ENCODE data around the gene TOPORS.
"Not testable (repeated sequence)": the region's sequence is repeated elsewhere in the genome, so short reads cannot be mapped to it uniquely, and the experiment has no call there.

TOPORS gene

GRCh38 chr9:32552172-32552872, at the start of gene TOPORS, which contains the start of gene SMIM27:
TOPORS (minus strand) TSS chr9:32552586; CDS start chr9:32552436, 150 bp downstream.
SMIM27 (plus strand) TSS chr9:32552327; CDS start chr9:32552435, 108 bp downstream.
- in situ Hi-C loops (cut with HindIII; ENCODE audit: low sequenced_read_pairs): loop anchor here (25.0 kb wide), 2 partner anchors 165 to 410 kb away; partner anchors contain the start of gene ACO1

DNA sequence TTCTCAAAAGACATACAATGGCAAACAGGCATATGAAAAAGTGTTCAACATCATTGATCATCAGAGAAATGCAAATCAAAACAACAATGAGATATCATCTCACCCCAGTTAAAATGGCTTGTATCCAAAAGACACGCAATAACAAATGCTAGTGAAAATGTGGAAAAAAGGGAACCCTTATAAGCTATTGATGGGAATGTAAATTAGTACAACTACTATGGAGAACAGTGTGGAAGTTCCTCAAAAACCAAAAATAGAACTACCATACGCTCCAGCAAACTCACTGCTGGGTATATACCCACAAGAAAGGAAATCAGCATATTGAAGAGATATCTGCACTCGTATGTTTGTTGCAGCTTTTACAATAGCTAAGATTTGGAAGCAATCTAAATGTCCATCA, 46.6 kb upstream of the TOPORS start:
- in situ Hi-C loops (cut with HindIII; ENCODE audit: low sequenced_read_pairs): not testable (repeated sequence)

GRCh38 chr9:32596936-32597335, 44.5 kb upstream of the TOPORS start:
- in situ Hi-C loops (cut with HindIII; ENCODE audit: low sequenced_read_pairs): no loop called here

GRCh38 chr9:32596096-32596865, 43.9 kb upstream of the TOPORS start:
- in situ Hi-C loops (cut with HindIII; ENCODE audit: low sequenced_read_pairs): no loop called here

GRCh38 chr9:32590898-32591297, 38.5 kb upstream of the TOPORS start:
- in situ Hi-C loops (cut with HindIII; ENCODE audit: low sequenced_read_pairs): no loop called here

GRCh38 chr9:32590476-32590875, 38.1 kb upstream of the TOPORS start:
- in situ Hi-C loops (cut with HindIII; ENCODE audit: low sequenced_read_pairs): no loop called here

DNA sequence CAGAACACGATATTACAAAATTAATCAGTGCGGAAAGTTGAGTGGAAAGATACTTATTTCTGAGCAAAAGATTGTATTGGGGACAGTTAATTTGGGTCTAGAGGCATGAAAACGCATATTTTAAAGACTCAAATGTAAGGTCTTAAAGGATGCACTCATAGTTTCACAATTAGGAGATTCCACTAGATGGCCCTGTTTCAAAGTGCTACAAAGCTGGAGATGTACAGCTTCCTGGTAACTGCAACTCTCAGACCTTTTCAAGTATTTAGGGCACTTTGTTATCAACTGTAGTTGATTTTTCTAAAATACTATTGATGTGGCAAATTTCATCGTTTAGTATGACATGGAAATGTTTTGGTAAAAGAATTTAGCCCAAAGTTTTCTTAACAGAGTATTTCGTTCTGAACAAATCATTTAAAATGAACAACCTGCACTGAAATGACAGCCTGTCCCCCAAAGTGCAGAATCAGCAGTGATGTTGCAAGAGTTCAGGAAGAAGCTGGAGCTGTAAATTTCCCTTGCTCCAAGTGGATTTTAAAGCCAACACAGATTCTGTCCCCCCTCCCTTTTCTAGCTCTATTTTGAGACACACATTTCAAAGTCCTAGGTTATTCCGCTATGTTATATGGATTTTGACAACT, 36.8 kb upstream of the TOPORS start:
- in situ Hi-C loops (cut with HindIII; ENCODE audit: low sequenced_read_pairs): no loop called here

- in situ Hi-C loops (cut with HindIII; ENCODE audit: low sequenced_read_pairs): no loop called here
These were observed 35.5 kb upstream of the TOPORS start for GRCh38 chr9:32587901-32588300.

DNA sequence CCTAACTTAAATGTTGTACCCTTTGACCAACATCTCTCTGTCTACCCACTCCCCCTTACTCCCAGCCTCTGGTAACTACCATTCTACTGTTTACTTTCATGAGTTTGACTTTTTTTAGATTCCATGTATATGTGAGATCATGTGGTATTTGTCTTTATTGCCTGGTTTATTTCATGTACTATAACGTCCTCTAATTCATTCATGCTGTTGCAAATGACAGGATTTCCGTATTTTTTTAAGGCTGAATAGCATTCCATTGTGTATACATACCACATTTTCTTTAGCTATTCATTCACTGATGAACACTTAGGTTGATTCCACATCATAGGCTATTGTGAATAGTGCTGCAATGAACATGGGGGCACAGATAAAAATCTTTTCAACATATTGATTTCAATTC, 32.4 kb upstream of the TOPORS start:
- in situ Hi-C loops (cut with HindIII; ENCODE audit: low sequenced_read_pairs): no loop called here

DNA sequence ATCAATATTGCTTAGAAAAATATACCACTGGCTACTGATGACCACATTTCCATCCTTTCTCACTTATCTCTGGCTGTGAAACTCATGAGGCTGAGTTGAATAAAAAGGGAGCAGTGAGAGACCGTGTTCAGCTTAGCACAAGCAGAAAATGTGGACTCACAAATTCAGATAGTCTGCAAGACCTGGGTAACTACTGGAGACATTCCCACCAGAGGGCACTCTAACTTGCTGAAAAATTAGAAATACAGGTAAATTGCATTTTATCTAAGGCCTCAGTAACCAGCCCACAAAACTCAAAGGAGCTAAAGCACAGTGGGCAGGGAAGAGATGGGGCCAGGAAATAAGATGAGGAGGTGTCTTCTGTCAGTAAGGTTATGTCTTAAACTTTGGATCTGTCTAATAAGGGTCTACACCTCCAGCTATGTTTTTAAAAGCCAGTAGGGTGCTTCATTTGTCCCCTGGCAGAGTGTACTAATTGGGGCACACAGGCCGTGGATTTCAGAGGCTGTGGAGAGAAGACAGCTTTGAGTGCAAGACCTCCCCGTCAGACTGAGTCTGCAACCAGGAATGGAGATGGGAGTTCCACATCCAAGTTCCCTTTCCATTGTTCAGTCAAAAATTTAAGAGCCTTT, 29.2 kb upstream of the TOPORS start:
- in situ Hi-C loops (cut with HindIII; ENCODE audit: low sequenced_read_pairs): no loop called here

DNA sequence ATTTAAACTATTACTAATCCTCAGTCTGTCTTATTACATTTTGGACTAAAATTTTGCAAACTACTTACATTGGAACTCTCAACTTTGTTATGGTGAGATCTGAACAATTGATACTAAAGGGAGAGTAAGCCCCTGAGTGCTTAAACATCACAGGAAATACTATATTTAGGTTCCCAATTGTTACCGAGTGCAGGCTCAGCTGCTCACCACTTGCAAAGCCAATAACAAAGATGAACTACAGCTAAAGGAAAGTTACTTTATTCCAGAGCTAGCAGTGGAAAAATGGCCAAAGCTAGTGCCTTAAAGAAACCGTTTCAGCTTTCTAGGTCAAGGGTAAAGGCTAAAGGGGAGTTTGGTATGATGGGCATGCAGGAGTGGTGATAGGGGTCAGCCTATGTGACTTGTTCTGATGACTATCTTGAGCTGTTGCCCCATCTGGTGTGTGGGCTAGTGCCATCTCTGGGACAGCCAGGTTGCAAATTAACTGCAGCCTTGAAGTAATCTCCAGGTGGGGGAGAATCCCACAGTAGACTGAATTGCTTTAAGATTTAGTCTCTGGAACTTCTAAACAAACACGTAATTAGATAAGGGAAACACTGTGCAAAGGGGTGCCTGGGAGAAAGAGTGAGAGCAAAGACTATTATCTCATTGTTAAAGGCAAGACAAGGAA, 28.4 kb upstream of the TOPORS start:
- in situ Hi-C loops (cut with HindIII; ENCODE audit: low sequenced_read_pairs): no loop called here

GRCh38 chr9:32579706-32580331, 27.4 kb upstream of the TOPORS start:
- in situ Hi-C loops (cut with HindIII; ENCODE audit: low sequenced_read_pairs): loop anchor here (10.0 kb wide), 1 partner anchor 245 kb away; no protein-coding TSS in a partner anchor

- in situ Hi-C loops (cut with HindIII; ENCODE audit: low sequenced_read_pairs): loop anchor here (10.0 kb wide), 1 partner anchor 246 kb away; no protein-coding TSS in a partner anchor
These were observed 26.6 kb upstream of the TOPORS start for GRCh38 chr9:32578976-32579375.

DNA sequence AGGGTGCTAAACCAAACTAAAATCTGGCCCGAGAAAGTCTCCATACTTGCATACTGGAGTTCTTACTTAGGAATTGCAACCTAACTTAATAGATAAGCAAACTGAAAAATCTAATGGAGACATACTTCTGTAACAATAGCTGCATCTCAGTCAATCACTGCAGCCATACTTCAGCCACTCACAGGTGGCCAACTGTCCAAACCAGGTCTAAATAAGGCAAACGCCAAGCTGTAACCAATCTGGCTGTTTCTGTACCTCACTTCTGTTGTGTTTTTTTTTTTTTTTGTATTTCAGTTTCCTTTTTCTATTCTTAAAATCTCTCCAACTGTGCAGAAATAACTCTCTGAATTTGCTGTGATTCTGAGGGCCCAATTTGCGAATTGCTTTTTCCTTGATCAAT, 24.9 kb upstream of the TOPORS start:
- in situ Hi-C loops (cut with HindIII; ENCODE audit: low sequenced_read_pairs): loop anchor here (10.0 kb wide), 1 partner anchor 247 kb away; no protein-coding TSS in a partner anchor

- in situ Hi-C loops (cut with HindIII; ENCODE audit: low sequenced_read_pairs): loop anchor here (10.0 to 25.0 kb wide), 3 partner anchors 188 to 387 kb away; partner anchors contain the start of gene ACO1
These were observed 22.5 kb upstream of the TOPORS start for GRCh38 chr9:32574858-32575257.

- in situ Hi-C loops (cut with HindIII; ENCODE audit: low sequenced_read_pairs): loop anchor here (10.0 to 25.0 kb wide), 3 partner anchors 187 to 388 kb away; partner anchors contain the start of gene ACO1
These were observed 21.4 kb upstream of the TOPORS start for GRCh38 chr9:32573821-32574220.

GRCh38 chr9:32572900-32573523, 20.6 kb upstream of the TOPORS start, which contains the start of gene NDUFB6:
NDUFB6 (minus strand) TSS chr9:32573159; CDS start chr9:32573060, 99 bp downstream.
- in situ Hi-C loops (cut with HindIII; ENCODE audit: low sequenced_read_pairs): loop anchor here (10.0 to 25.0 kb wide), 3 partner anchors 186 to 389 kb away; partner anchors contain the start of gene ACO1

DNA sequence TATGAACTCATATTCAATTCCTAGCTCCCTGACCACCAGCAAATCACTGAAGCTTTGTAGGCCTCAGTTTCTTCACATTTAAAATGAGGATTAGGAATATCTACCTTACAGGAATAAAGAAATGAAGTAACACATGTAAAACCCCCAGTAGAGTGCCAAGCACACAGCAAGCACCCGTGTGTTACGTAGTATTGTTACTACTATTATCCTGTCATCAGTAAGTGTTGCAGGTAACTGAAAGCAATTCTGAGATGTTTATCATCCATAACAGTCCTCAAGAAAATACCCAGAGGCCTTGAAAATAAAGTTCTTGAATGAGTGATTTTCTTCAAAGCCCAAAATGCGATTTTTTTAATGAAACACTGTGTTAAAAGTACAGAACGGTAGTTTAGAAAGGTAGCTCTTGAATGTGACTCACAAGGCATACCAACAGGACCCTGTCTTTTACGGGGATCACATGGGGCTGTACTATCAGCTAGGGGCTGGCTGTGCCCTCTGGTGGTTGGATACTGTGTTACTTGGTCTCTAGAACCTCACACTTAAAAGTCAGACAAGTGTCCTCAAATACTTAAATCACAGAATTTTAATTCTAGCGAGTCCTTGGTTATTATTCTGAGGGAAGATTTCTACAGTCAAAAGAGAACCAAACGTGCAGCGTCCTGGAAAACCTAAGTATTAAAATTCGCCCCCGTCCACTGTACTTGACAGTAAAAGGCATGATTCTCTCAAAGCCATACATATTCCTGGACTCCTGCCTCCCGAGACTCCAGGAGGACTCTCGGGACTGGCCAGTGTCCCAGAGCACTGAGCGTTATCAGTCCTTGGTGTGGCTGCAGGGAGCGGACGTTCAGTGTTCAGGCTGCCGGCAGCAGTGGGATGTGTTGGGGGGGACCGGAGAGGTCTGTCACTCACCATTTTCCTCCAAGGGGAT, 19.8 kb upstream of the TOPORS start:
- in situ Hi-C loops (cut with HindIII; ENCODE audit: low sequenced_read_pairs): loop anchor here (10.0 to 25.0 kb wide), 3 partner anchors 185 to 390 kb away; partner anchors contain the start of gene ACO1

All from DLD1 (cell line).